ENCODE measurements around the gene DNMT3B.

DNMT3B gene

DNA sequence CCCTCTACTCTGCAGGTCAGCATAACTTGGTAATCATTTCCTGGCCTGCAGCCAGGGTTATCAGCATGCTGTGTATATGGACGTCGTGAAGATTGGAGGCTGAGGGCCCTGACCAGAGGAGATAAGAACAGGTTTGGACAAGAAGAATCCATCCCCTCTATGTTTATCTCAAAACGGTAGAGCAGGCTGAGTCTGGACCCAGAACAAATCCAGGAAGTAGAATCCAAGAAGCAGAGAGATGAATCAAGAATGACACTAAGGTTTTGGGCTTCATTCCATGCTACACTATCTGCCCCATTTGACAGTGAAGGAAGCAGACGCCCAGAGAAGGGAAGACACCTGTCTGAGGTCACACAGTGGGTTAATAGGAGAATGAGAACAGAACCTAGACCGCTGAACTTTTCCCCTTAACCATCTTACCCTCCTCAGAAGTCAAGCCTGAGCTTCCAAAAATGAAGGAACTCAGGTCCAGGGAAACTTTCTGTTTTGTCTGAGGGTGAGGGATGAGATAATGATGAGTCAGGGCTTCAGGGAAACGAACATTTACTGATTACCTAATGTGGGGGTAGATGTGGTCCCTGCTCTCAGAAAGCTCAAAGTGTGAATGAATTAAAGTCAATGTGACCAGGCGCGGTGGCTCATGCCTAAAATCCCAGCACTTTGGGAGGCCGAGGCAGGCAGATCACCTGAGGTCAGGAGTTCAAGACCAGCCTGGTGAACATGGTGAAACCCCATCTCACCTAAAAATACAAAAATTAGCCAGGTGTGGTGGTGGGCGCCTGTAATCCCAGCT lies 9.5 kb upstream of the DNMT3B start:
- TF ChIP-seq GATA3 (IDR thresholded peaks at IDR 0.05; ENCODE audit: low read depth, low read length) (no peak), GATA2 (IDR thresholded peaks at IDR 0.05; ENCODE audit: low read depth, low read length) (no peak)

DNA sequence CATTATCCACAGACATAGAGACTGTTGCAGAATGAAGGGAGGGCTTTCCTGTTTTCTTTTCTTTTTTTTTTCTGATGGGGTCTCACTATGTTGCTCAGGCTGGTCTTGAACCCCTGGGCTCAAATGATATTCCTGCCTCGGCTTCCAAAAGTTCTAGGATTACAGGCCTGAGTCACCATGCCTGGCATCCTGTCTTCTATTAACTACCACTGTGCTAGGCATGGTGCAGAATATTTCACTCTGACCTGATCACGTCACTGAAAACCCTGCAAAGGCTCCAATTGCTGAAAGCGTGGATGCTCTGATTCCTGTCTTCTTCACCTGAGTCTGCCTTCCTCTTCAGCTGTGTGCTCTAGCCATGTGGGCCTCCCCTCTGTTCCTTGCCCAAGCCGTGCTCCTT lies 8.5 kb upstream of the DNMT3B start:
- no peak for TF ChIP-seq GATA2 (IDR thresholded peaks at IDR 0.05; ENCODE audit: low read depth, low read length)
- no peak for TF ChIP-seq GATA3 (IDR thresholded peaks at IDR 0.05; ENCODE audit: low read depth, low read length)

DNA sequence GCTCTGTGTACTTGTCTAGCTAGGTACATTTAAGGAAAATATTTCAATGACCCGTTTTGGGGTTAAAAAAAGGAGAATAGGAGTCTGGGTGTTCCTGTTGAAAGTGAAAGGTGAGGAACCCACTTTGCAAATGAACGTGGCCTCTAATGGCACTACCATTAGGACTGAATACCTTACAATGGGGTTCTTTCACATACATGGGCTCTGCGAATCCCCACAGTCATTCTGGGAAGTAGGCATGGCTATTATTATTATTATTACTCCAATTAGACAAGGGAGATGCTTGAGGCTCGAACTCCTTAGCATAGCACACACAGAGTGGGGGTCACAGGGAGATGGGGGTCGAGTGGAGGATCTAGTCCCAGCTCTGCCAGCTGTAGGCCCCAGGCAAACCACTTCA lies 6.0 kb upstream of the DNMT3B start:
- TF ChIP-seq GATA3 (IDR thresholded peaks at IDR 0.05; ENCODE audit: low read depth, low read length) (no peak), GATA2 (IDR thresholded peaks at IDR 0.05; ENCODE audit: low read depth, low read length) (no peak)

DNA sequence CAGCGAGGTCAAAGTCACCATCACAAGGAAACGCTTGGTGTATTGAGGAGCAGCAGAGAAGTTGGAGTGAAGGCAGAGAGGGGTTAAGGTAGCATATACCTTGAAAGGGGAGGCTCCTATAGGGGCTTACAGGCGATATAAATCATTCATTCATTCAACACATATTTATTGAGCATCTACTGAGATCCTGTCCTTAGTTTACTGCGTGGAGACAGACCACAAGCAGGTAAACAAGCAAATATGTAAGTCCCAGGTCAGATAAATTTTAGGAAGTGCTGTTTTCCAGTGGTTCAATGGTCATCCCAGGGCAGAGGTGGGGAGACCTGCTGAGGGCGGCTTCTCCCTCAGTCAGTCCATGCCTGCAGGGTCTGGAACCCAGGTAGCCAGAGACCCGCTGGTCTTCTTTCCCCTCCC lies 761 bp upstream of the DNMT3B start:
- TF ChIP-seq GATA2 (IDR thresholded peaks at IDR 0.05; ENCODE audit: low read depth, low read length): no peak
- no peak for TF ChIP-seq GATA3 (IDR thresholded peaks at IDR 0.05; ENCODE audit: low read depth, low read length)

DNA sequence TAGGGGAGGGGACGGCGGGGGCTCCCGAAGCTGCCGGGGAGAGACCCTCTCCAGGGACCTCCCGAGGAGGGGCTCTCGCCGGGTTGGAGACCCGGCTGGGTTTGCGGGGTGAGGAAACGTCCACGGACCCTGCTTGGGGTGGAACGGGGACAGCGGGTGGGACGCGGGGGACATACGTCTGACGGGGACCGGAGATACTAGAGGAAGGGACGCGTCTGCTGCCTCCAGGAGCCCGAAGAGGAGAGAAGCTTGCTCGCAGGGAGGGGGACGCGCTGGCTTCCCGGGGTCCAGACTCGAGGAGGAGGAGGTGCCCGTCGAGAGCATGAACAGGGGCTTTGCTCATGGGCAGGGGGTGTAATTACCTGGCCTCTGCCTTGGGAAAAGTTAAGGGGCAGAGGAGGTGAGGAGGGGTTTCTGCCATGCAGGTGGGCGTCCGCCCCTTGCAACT lies 593 bp downstream of the DNMT3B start:
- TF ChIP-seq GATA2 (IDR thresholded peaks at IDR 0.05; ENCODE audit: low read depth, low read length): no peak
- TF ChIP-seq GATA3 (IDR thresholded peaks at IDR 0.05; ENCODE audit: low read depth, low read length): no peak

DNA sequence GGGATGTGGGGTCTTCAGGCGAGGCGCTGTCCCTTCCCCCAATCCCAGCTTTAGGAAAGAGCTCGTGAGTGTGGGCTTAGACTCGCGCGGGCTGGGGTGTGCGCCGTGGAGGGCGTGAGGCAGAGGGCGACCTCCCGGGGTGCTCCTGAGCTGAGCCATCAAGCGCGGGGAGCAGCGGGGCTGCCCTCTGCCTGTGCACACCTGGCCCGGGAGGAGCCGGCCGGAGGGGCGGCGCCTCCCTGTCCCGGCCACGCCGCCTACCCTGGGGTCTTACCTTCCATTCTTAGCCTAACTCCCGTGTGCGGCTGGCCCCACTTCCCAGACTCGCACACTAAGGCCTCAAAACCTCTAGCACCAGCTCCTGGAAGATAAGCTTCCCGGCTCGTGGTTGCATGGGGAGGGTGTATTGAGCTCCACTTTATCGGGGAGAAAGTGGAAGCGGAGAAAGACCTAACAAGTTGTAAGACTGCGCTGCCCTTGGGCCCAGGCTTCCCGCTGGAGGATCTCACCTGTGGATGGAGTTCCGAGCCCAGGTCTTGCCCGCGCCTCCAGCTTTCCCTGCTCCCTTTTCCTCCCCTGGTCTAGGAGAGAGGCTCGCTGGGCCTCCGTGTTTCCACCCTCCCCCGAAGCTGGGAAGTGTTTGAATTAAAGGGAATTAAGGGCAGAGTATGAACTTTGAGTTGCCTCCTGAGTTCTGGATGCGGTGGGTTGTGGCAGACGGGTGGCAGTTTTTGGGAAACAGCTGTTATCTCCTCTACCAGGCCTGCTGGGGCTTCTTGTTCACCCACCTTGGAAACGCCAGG lies 1.2 kb downstream of the DNMT3B start:
- TF ChIP-seq GATA2 (IDR thresholded peaks at IDR 0.05; ENCODE audit: low read depth, low read length): no peak
- no peak for TF ChIP-seq GATA3 (IDR thresholded peaks at IDR 0.05; ENCODE audit: low read depth, low read length)

DNA sequence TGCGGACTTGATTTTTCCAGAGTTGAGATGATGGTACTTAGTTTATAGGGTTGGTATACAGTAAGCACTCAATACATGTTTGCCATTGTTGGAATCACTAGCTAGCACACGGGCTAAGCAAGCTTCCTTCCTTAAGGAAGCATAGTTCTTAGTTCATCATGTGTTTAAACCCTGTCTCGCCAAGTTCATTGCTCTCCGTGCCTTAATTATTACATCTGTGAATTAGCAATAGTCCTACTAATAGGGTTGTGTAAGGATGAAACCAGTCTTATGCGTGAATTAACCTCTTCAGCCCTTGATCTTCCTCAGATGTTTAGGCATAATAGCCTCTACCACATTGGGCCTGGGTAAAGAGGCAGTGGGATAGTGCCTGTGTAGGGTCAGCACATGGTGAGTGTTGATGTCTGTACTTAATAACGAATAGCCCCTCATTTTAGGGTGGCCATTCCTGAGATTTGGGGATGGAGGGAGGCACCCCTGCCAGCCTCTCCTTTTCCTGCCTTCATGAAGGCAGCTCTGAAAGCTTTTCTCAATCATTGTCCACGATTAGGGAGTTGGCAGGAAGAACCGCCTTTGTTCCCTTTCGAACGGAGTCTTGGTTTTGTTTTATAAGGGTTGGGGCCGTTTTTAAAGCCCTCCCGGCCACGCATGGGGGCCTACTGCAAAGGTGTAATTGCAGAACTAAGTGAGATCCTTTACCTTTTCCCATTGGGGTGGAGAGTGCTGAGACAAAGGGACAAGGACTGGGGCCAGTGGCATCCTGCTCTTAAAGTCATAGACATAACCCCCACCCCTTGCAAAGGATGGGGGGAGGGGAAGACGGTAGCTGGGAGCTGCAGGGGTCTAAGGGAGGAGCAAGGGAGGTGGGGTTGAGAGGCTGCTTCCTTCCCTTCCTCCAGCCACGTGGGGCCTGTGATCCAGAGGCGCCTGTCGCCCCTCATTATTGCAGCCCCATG lies 2.1 kb downstream of the DNMT3B start:
- TF ChIP-seq GATA3 (IDR thresholded peaks at IDR 0.05; ENCODE audit: low read depth, low read length) (no peak), GATA2 (IDR thresholded peaks at IDR 0.05; ENCODE audit: low read depth, low read length) (no peak)

DNA sequence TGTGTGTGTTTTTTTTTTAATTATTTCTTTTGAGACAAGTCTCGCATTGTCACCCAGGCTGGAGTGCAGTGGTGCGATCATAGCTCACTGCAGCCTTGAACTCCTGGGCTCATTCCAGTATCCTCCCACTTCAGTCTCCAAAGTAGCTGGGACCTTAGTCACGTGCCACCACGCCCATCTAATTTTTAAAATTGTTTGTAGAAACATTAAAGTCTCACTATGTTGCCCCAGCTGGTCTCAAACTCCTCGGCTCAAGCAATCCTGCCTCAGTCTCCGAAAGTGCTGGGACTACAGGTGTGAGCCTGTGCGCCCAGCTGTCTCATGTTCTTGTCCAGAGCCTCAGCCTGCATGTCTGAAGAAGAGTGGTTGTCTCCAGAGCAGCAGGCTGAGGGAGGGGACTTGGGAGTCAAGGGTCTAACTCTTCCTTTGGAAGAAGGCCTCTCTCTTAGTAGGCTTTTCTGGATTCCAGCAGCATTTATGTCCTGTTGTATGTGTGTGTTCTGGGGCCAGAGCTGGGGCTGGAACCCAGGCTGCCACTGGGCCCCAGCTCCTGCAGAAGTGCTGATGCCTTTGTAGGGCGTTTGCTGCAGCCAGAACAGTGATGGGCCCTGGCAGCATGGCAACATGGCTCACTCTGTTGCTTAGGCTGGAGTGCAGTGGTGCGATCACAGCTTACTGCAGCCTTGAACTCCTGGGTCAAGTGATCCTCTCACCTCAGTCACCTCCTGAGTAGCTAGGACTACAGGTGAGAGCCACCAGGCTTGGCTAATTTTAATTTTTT lies 5.4 kb downstream of the DNMT3B start:
- TF ChIP-seq GATA3 (IDR thresholded peaks at IDR 0.05; ENCODE audit: low read depth, low read length): no peak
- no peak for TF ChIP-seq GATA2 (IDR thresholded peaks at IDR 0.05; ENCODE audit: low read depth, low read length)

DNA sequence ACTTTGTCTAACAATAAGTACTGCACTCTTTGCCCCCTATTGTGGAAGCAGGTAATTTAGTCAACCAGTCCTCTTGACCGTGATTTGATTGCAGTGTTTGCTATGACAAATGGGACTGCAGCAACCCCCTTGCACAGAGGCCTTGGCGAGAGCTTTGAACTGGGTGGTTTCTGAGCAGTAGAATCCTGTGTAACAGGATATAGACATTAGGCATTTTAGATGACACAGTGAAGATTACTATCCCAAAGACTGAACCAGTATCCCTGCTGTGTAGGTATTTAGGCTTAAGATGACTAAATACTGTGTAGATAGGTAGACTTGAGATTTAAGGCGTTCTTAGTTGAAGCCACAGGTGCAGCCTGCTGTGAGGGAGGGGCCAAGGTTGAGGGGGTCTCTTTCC lies 9.9 kb downstream of the DNMT3B start:
- TF ChIP-seq GATA3 (IDR thresholded peaks at IDR 0.05; ENCODE audit: low read depth, low read length) (no peak), GATA2 (IDR thresholded peaks at IDR 0.05; ENCODE audit: low read depth, low read length) (no peak)

DNA sequence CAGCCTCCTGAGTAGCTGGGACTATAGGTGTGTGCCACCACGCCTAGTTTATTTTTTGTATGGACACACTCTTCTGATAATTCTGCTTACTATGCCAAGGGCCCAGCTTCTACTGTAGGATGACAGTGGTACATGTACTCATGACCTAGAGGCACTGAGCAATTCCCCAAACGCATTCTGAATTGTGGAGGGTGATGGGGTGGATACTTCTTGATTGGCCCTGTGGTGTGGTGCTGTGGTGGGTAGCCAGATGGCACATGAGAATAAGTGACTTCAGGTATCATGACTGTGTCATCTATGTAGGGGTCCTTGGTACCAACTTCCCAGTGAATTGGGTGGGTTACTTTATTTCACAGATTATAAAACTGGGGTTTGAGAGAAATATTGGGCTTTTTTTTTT lies 11.0 kb downstream of the DNMT3B start:
- TF ChIP-seq GATA3 (IDR thresholded peaks at IDR 0.05; ENCODE audit: low read depth, low read length) (no peak), GATA2 (IDR thresholded peaks at IDR 0.05; ENCODE audit: low read depth, low read length) (no peak)

DNA sequence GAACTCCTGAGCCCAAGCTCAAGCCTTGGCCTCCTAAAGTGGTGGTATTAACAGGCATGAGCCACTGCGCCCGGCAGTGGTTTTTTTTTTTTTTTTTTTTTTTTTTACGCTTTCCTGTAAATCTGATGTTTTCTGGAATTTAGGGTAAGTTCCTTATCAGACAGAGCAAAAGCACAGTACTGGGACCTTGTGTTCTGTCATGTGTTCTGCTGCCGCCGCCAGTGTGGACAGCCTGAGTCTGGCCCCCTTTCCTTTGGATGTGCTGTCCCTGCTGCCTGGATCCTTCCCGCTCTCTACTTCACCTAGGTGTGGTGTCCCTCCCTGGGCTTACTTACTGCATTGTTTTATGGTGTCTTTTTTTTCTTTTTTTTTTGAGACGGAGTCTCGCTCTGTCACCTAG lies 11.7 kb downstream of the DNMT3B start:
- TF ChIP-seq GATA2 (IDR thresholded peaks at IDR 0.05; ENCODE audit: low read depth, low read length) (no peak), GATA3 (IDR thresholded peaks at IDR 0.05; ENCODE audit: low read depth, low read length) (no peak)

DNA sequence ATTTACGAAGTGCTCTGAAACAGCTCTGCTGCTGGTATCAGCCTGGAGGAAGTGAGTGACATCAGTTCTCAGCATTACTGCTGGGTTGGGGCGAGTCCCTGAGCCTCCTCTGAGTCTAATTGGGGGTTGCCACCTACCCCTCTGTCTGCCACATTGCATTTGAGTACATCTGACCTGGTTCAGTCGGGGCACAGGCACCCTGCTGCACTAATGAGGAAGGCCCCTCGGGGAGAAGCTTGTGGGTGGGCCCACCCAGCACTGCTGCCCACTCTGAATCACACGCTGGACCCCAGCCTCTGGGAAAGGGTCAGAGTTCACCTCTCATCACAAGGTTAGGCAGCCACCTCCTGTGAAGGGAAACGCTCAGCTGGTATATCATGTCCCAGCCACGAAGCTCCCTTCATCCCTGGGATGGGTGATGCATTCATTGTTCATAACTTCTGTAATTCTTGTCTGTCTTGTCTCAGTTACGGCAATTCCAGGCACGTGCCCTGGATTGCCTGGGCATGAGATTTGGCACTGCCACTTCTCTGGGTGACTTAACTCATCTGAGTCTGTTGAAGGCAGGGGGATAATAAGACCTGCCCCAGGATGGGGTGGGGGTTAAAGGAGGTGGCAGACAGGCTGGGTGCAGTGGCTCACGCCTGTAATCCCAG lies 13.3 kb downstream of the DNMT3B start:
- TF ChIP-seq GATA3 (IDR thresholded peaks at IDR 0.05; ENCODE audit: low read depth, low read length): no peak
- no peak for TF ChIP-seq GATA2 (IDR thresholded peaks at IDR 0.05; ENCODE audit: low read depth, low read length)

Measured in SH-SY5Y (cell line).